22Rv1 (cell line): Measurements from ENCODE around the gene KIAA1217.
"Not testable (repeated sequence)": the region's sequence is repeated elsewhere in the genome, so short reads cannot be mapped to it uniquely, and the experiment has no call there.

ENCODE experiments used
- H3K27ac ChIP-seq: fragments of 450-650 bp; 2 replicates; pipeline ENCODE4 v1.5.1; 2017
- CTCF ChIP-seq: fragments of 450-650 bp; IDR thresholded peaks from 2 replicates; pipeline ENCODE4 v1.5.1; 2017; ENCODE audit warnings: mild to moderate bottlenecking
- ZFX ChIP-seq: fragments of 450-650 bp; IDR thresholded peaks from 2 replicates; pipeline ENCODE4 v1.6.1; 2017; ENCODE audit warnings: antibody characterized with exemption, borderline replicate concordance

The KIAA1217 gene

GRCh38 chr10:24435374-24435773 lies 226.4 kb downstream of the KIAA1217 start:
- no peak for TF ChIP-seq CTCF
- no peak for TF ChIP-seq ZFX
- H3K27ac ChIP-seq = no peak overlapping the region

GRCh38 chr10:24437302-24437701 lies 228.4 kb downstream of the KIAA1217 start:
- TF ChIP-seq CTCF (no peak), ZFX (no peak)
- no peak overlapping the region for H3K27ac ChIP-seq

- no peak overlapping the region for H3K27ac ChIP-seq
- TF ChIP-seq ZFX (no peak), CTCF (no peak)
Observed at GRCh38 chr10:24438800-24439199, 229.9 kb downstream of the KIAA1217 start.

GRCh38 chr10:24439935-24440334 lies 231.0 kb downstream of the KIAA1217 start:
- H3K27ac ChIP-seq = no peak overlapping the region
- TF ChIP-seq CTCF (no peak), ZFX (no peak)

- no peak overlapping the region for H3K27ac ChIP-seq
- TF ChIP-seq CTCF = no peak
- no peak for TF ChIP-seq ZFX
Observed at GRCh38 chr10:24440817-24441797, 232.2 kb downstream of the KIAA1217 start.

- no peak overlapping the region for H3K27ac ChIP-seq
- no peak for TF ChIP-seq ZFX
- TF ChIP-seq CTCF = no peak
Observed at GRCh38 chr10:24442234-24442633, 233.3 kb downstream of the KIAA1217 start.

GRCh38 chr10:24442641-24443174 lies 233.8 kb downstream of the KIAA1217 start:
- H3K27ac ChIP-seq = not testable (repeated sequence)
